Esophagus muscularis mucosa (tissue), 3 donors: ENCODE data around the gene ADGRV1.

Source experiments
- EP300 ChIP-seq: sonication (generic); formaldehyde crosslinking; IDR thresholded peaks from one replicate; pipeline ENCODE4 v1.6.1; 2017; ENCODE audit warnings: antibody characterized with exemption
- TF ChIP-seq, protein P1 (sequence below), 3 experiments: fragments of 200-600 bp in 2 of 3; fragments of 450-650 bp in 1 of 3; sonication (generic) in 2 of 3; IDR thresholded peaks; one replicate each; pipeline ENCODE4 v1.5.1; 2017 to 2019; ENCODE audit warnings: antibody characterized with exemption in 3 of 3, mild to moderate bottlenecking in 2 of 3, moderate library complexity in 1 of 3

DNA sequence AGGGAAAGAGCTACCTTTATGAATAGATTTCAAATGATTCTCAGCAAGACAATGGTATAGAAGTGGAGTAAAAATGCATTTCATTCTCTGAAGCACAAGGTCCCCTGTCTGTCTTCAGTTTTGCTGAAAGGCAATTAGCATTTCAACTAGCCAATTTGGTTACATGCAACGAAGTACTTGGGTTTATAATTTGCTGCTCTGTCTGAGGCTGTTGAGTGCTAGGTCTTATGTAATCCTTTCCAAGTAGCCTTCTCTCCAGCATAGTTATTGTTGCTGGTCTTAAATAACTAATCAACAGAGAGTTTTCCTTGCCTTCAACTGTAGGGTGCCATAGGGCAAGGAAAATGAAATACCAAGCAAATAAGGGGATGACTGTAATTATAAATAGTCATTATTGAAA lies 4.5 kb downstream of the ADGRV1 start:
- no peak for TF ChIP-seq EP300
- TF ChIP-seq, protein P1, sequence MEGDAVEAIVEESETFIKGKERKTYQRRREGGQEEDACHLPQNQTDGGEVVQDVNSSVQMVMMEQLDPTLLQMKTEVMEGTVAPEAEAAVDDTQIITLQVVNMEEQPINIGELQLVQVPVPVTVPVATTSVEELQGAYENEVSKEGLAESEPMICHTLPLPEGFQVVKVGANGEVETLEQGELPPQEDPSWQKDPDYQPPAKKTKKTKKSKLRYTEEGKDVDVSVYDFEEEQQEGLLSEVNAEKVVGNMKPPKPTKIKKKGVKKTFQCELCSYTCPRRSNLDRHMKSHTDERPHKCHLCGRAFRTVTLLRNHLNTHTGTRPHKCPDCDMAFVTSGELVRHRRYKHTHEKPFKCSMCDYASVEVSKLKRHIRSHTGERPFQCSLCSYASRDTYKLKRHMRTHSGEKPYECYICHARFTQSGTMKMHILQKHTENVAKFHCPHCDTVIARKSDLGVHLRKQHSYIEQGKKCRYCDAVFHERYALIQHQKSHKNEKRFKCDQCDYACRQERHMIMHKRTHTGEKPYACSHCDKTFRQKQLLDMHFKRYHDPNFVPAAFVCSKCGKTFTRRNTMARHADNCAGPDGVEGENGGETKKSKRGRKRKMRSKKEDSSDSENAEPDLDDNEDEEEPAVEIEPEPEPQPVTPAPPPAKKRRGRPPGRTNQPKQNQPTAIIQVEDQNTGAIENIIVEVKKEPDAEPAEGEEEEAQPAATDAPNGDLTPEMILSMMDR (IDR thresholded peaks at IDR 0.05): no peak
